ENCODE data around the gene LENG9. TPM values are rescaled to one million over a fixed set of nuclear protein-coding genes. Genes with fewer than 3 reads are reported as not detected.

Gene LENG9
- total RNA-seq, 1 donor from 2014 or later: 1.7 TPM

DNA sequence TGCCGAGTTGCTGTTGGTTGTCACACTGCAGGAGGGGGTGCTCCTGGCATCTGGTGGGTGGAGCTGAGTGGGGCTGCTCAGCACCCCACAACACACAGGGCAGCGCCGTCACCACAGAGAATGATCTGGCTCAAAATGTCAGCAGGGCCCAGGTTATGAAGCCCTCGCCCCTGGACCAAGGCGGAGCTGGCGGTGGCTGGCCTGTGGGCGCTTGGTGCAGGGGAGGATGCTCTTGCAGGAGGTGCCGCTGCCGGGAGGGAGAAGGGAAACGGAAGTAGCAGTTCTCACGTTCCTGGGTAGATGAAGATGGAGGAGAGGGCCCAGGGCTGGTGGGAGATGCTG, 28.7 kb downstream of the LENG9 start:
- Histone ChIP-seq H3K27ac (replicated peaks) (no peak overlapping the region), H3K4me3 (no peak overlapping the region), H3K4me1 (peaks cover 61% of the 10 kb centered on the region), H3K27me3 (ENCODE audit: low read depth) (peaks cover 39% of the 10 kb centered on the region), H3K9me3 (replicated peaks) (no peaks in the 10 kb centered on the region), H3K36me3 (no peaks in the 10 kb centered on the region)
- TF ChIP-seq, protein P1, sequence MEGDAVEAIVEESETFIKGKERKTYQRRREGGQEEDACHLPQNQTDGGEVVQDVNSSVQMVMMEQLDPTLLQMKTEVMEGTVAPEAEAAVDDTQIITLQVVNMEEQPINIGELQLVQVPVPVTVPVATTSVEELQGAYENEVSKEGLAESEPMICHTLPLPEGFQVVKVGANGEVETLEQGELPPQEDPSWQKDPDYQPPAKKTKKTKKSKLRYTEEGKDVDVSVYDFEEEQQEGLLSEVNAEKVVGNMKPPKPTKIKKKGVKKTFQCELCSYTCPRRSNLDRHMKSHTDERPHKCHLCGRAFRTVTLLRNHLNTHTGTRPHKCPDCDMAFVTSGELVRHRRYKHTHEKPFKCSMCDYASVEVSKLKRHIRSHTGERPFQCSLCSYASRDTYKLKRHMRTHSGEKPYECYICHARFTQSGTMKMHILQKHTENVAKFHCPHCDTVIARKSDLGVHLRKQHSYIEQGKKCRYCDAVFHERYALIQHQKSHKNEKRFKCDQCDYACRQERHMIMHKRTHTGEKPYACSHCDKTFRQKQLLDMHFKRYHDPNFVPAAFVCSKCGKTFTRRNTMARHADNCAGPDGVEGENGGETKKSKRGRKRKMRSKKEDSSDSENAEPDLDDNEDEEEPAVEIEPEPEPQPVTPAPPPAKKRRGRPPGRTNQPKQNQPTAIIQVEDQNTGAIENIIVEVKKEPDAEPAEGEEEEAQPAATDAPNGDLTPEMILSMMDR (IDR thresholded peaks at IDR 0.05; ENCODE audit: borderline replicate concordance): no peak
- no peak for DNase-seq
- intact Hi-C loops (cut with micrococcal nuclease): no loop called here

DNA sequence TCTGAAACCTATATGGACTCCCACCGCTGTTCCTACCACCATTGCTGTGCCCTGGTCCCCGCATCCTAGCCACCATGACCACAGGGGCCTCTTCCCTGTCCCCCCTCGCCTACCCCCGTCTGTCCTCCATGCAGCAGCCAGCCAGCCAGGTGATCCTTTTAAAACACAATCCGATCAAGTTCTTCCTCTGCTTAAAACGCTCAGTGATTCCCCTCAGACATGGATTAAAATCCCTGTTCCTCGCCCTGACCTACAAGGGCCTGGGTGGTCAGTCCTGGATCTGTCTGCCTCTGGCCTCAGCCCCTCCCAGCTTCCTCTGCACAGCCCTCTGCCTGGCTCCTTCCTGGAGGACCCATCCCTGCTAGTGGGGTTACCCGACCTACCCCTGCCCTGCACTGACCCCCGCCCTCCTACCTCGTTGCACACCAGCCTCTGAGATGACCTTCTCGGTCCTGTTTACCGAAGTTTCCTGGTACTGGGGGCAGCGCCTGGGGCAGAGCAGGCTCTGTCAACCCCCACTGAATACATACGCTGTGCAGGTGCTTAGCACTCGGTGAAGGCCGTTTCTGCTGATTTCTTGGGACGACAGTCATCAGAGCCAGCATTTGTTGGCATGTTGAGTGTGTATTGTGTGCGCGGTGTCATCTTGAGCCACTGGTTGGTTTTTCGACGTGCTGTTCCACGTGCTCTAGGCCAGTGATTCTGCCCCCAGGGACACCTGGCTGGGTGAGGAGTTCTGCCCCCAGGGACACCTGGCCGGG, 29.3 kb downstream of the LENG9 start:
- peaks cover 64% of the 10 kb centered on the region for H3K4me1 ChIP-seq
- no peak for DNase-seq
- H3K9me3 ChIP-seq (replicated peaks): no peaks in the 10 kb centered on the region
- H3K27me3 ChIP-seq (ENCODE audit: low read depth): peaks cover 45% of the 10 kb centered on the region
- intact Hi-C loops (cut with micrococcal nuclease): no loop called here
- no peaks in the 10 kb centered on the region for H3K36me3 ChIP-seq
- H3K27ac ChIP-seq (replicated peaks): no peak overlapping the region
- no peak overlapping the region for H3K4me3 ChIP-seq
- TF ChIP-seq, protein P1 (IDR thresholded peaks at IDR 0.05; ENCODE audit: borderline replicate concordance): no peak

DNA sequence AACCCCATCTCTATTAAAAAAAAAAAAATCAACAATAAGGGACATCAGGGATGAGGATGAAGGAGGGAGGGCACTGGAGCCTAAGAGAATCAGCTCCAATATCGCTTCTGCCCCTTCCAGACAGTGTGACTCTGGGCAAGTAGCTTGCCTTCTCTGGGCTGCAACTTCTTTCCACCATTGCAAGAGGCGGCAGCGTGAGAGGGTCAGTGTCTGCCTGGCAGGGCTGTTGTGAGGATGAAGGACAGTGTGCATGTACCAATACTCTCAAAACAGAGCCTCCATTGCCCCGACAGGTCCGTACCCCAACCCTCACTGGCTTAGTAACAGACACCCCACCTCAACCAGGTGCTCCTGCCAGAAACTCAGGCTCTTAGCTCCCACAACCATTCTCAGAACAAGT, 29.9 kb downstream of the LENG9 start:
- Histone ChIP-seq H3K27me3 (ENCODE audit: low read depth) (peaks cover 51% of the 10 kb centered on the region), H3K27ac (replicated peaks) (no peak overlapping the region), H3K4me3 (no peak overlapping the region), H3K36me3 (no peaks in the 10 kb centered on the region), H3K9me3 (replicated peaks) (no peaks in the 10 kb centered on the region), H3K4me1 (peaks cover 58% of the 10 kb centered on the region)
- DNase-seq: no peak
- TF ChIP-seq, protein P1 (IDR thresholded peaks at IDR 0.05; ENCODE audit: borderline replicate concordance): no peak
- intact Hi-C loops (cut with micrococcal nuclease): no loop called here

DNA sequence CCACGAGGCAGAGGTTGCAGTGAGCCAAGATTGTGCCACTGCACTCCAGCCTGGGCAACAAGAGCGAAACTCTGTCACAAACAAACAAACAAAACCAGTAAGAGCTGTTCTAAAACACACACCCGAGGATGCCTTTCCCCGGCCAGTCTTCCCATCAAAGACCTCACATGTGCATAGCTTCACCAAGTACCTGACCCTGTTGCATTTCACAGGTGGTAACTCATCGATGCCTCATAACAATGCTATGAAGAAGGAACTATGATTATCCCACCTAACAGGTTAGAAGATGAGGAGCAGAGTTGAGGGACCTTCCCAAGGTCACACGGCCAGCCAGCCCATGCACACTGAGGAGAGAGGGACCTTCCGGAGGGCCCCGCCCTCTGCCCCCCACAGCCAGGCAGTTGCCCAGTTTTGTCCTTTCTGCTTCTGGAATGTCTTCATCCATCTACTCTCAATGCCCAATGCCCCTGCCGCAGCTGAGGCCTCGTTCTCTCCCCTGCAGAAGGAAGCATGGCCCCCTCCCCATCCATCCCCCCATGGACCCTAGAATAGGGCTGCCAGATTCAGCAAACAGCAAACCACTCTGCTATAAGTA, 31.3 kb downstream of the LENG9 start:
- DNase-seq: no peak
- Histone ChIP-seq H3K9me3 (replicated peaks) (no peaks in the 10 kb centered on the region), H3K36me3 (no peaks in the 10 kb centered on the region), H3K4me1 (peaks cover 54% of the 10 kb centered on the region), H3K4me3 (no peak overlapping the region), H3K27ac (replicated peaks) (no peak overlapping the region), H3K27me3 (ENCODE audit: low read depth) (peaks cover 63% of the 10 kb centered on the region)
- intact Hi-C loops (cut with micrococcal nuclease): no loop called here
- TF ChIP-seq, protein P1 (IDR thresholded peaks at IDR 0.05; ENCODE audit: borderline replicate concordance): no peak

DNA sequence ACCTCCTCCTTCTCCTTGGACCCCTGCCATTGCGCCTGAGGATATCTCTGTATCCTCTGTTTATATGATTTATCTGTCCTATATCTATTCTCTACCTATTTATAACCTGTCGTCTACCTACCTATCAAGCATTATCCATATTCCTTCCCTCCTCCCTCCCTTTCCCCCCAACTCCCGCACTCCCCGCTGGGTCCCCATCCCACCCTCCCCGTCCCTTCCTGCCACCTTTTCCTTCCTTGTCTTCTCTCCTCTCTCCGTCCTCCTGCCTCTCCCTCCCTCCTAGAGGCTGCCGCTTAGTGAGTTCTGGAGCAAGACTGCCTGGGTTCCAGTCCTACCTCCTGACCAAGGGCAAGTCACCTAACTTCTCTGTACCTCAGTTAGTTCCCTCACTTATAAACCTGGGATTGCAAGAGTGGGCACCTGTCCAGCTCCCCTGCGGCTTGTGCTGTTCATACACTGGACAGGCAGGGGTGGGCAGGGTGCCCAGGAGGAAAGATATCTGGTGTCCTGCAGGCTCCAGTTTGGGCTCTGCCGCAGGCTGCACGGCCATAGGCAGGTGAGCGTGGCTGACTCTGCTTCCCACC, 32.2 kb downstream of the LENG9 start:
- Histone ChIP-seq H3K27me3 (ENCODE audit: low read depth) (peaks cover 69% of the 10 kb centered on the region), H3K36me3 (no peaks in the 10 kb centered on the region), H3K4me1 (peaks cover 46% of the 10 kb centered on the region), H3K4me3 (peak overlapping the region; percentile 51), H3K27ac (replicated peaks) (peak overlapping the region; percentile 27), H3K9me3 (replicated peaks) (no peaks in the 10 kb centered on the region)
- intact Hi-C loops (cut with micrococcal nuclease): no loop called here
- peak; percentile 56 for DNase-seq
- TF ChIP-seq, protein P1 (IDR thresholded peaks at IDR 0.05; ENCODE audit: borderline replicate concordance): no peak
